Panc1 (cell line): ENCODE data around the gene VKORC1. TPM values are rescaled to one million over a fixed set of nuclear protein-coding genes. Genes with fewer than 3 reads are reported as not detected.

Experiments
- ATAC-seq: fragments of 200-7000 bp; cut with Tn5 transposase; 2 replicates; pipeline ENCODE4 v1.9.1; 2020; ENCODE audit warnings: mild to moderate bottlenecking, moderate library complexity
- BruUV-seq: library from RNA; stranded (reverse); fragments of 400-500 nt; replicated peaks from 2 replicates; lab custom pipeline; 2021; lab: Mats Ljungman, UMichigan
- CTCF ChIA-PET: fragments of 300-600 bp; sonication (Branson Sonifier 250); formaldehyde crosslinking; loops from one replicate; lab custom pipeline; 2022; ENCODE audit warnings: antibody characterized with exemption; lab: Charles Lee
- POLR2A ChIA-PET: fragments of 300-600 bp; sonication (Branson Sonifier 250); formaldehyde crosslinking; loops from one replicate; lab custom pipeline; 2022; ENCODE audit warnings: antibody characterized with exemption; lab: Charles Lee
- DNase-seq: peaks from one replicate; pipeline ENCODE4 v3.0.0-alpha.2; 2010; ENCODE audit warnings: low read depth, low spot score
- H3K27ac ChIP-seq: 2 replicates; pipeline ENCODE4 v1.5.1; 2011; ENCODE audit warnings: mild to moderate bottlenecking, low read length, inconsistent platforms
- H3K27me3 ChIP-seq: fragments of 200-500 bp; sonication (Bioruptor generic); 2 replicates; pipeline ENCODE4 v1.6.0; 2014; ENCODE audit warnings: low read length, inconsistent platforms; ENCODE audit not compliant: control insufficient read depth, insufficient read depth
- H3K36me3 ChIP-seq: fragments of 200-500 bp; sonication (Bioruptor generic); 2 replicates; pipeline ENCODE4 v1.5.1; 2014; ENCODE audit warnings: inconsistent platforms, mild to moderate bottlenecking, low read length, moderate library complexity; ENCODE audit not compliant: control insufficient read depth, insufficient read depth
- H3K4me1 ChIP-seq: 2 replicates; pipeline ENCODE4 v1.5.1; 2011; ENCODE audit warnings: inconsistent platforms, mild to moderate bottlenecking, low read length, moderate library complexity; ENCODE audit not compliant: control insufficient read depth, insufficient read depth
- H3K4me3 ChIP-seq, 2 experiments: 2 replicates each; pipeline ENCODE4 v1.5.1; 2011 to 2012; ENCODE audit warnings: low read depth in 2 of 2, low read length in 2 of 2, mild to moderate bottlenecking in 2 of 2, inconsistent platforms in 1 of 2, moderate library complexity in 1 of 2
- H3K9me3 ChIP-seq: fragments of 200-500 bp; sonication (Bioruptor generic); 2 replicates; pipeline ENCODE4 v1.5.1; 2014; ENCODE audit warnings: low read depth, mild to moderate bottlenecking, inconsistent platforms, low read length, moderate library complexity; ENCODE audit not compliant: control insufficient read depth, insufficient read depth
- CTCF ChIP-seq: fragments of 450-650 bp; IDR thresholded peaks from 2 replicates; pipeline ENCODE4 v1.5.1; 2017; ENCODE audit warnings: mild to moderate bottlenecking
- POLR2AphosphoS5 ChIP-seq: IDR thresholded peaks from 2 replicates; pipeline ENCODE4 v1.6.1; 2012; ENCODE audit warnings: mild to moderate bottlenecking, low read depth, low read length, moderate library complexity
- REST ChIP-seq, 2 experiments: IDR thresholded peaks; 2 replicates each; pipeline ENCODE4 v1.6.1; 2011 to 2012; ENCODE audit warnings: low read depth in 2 of 2, control low read depth in 1 of 2, low read length in 1 of 2, mild to moderate bottlenecking in 1 of 2, moderate library complexity in 1 of 2; ENCODE audit not compliant: insufficient read depth in 1 of 2
- SIN3A ChIP-seq: IDR thresholded peaks from 2 replicates; pipeline ENCODE4 v1.6.1; 2012; ENCODE audit warnings: low read depth, mild to moderate bottlenecking, low read length, moderate library complexity, borderline replicate concordance; ENCODE audit not compliant: insufficient read depth
- TCF7L2 ChIP-seq: IDR thresholded peaks from 2 replicates; pipeline ENCODE4 v1.6.1; 2011; ENCODE audit warnings: mild to moderate bottlenecking, low read depth, low read length, inconsistent platforms
- in situ Hi-C: cut with HindIII; loops from 2 replicates; pipeline ENCODE4 v1.10.0; 2016; ENCODE audit warnings: low sequenced_read_pairs, low pct_unique_long_range_greater_than_20kb
- intact Hi-C: fragments of 100-400 bp; cut with micrococcal nuclease; formaldehyde crosslinking; loops from one replicate; pipeline ENCODE4 v1.10.0; 2022; ENCODE audit not compliant: unreplicated experiment
- total RNA-seq: library from RNA; stranded (reverse); gene quantifications from one replicate; pipeline ENCODE4 v1.2.1, GENCODE V29; 2021; ENCODE audit not compliant: unreplicated experiment

Gene VKORC1
- total RNA-seq, 1 experiment from 2014 or later = 109 TPM

GRCh38 chr16:31094088-31094423 lies 541 bp downstream of the VKORC1 start:
- in situ Hi-C loops = no loop called here

GRCh38 chr16:31093132-31093703 lies 1.4 kb downstream of the VKORC1 start:
- TF ChIP-seq REST (IDR thresholded peaks at IDR 0.05; ENCODE audit: insufficient read depth in 1 of 2, low read depth in 2 of 2, low read length in 1 of 2) = no peak
- TF ChIP-seq CTCF = no peak
- TF ChIP-seq TCF7L2 = no peak
- TF ChIP-seq SIN3A = no peak
- no peak for TF ChIP-seq POLR2AphosphoS5
- H3K4me1 ChIP-seq = peaks cover 7% of the 10 kb centered on the region; the same call in 1 of the 2 replicates
- H3K4me3 ChIP-seq = peak overlapping the region; percentile 92 to 97
- H3K9me3 ChIP-seq = no peaks in the 10 kb centered on the region
- H3K36me3 ChIP-seq = no peaks in the 10 kb centered on the region; the same call in 1 of the 2 replicates
- ATAC-seq (no peak), DNase-seq (no peak)
- ChIA-PET CTCF (interaction anchor here (0.7 kb wide), 1 partner anchor 11 kb away, joined by 5 read pairs; no protein-coding TSS in a partner anchor), POLR2A (interaction anchor here (0.5 to 0.6 kb wide), 3 partner anchors 9 to 123 kb away, joined by 3 read pairs; no protein-coding TSS in a partner anchor)
- intact Hi-C loops = loop anchor here (10.0 kb wide), 1 partner anchor 58 kb away; the partner anchor contains the start of gene STX4
- in situ Hi-C loops = no loop called here
- H3K27ac ChIP-seq = peak overlapping the region; percentile 87
- H3K27me3 ChIP-seq = no peaks in the 10 kb centered on the region
- no TSS peak for BruUV-seq

More at GRCh38 chr16:31094088-31094423, 541 bp downstream of the VKORC1 start:
- no peaks in the 10 kb centered on the region for H3K9me3 ChIP-seq
- peaks cover 7% of the 10 kb centered on the region; the same call in 1 of the 2 replicates for H3K4me1 ChIP-seq
- no peaks in the 10 kb centered on the region; the same call in 1 of the 2 replicates for H3K36me3 ChIP-seq
- POLR2A ChIA-PET = no interaction called here
- CTCF ChIA-PET = interaction anchor here (0.7 kb wide), 1 partner anchor 11 kb away, joined by 5 read pairs; no protein-coding TSS in a partner anchor
- no peaks in the 10 kb centered on the region for H3K27me3 ChIP-seq
- ATAC-seq = peak; percentile 39
- intact Hi-C loops = loop anchor here (10.0 kb wide), 1 partner anchor 59 kb away; the partner anchor contains the start of gene STX4
- DNase-seq = no peak
- H3K4me3 ChIP-seq = peak overlapping the region; percentile 92 to 97
- TF ChIP-seq CTCF (no peak), SIN3A (no peak), POLR2AphosphoS5 (no peak), TCF7L2 (no peak), REST (IDR thresholded peaks at IDR 0.05; ENCODE audit: insufficient read depth in 1 of 2, low read depth in 2 of 2, low read length in 1 of 2) (no peak)
- TSS peak; percentile 81 for BruUV-seq
- H3K27ac ChIP-seq = peak overlapping the region; percentile 87
